ENCODE measurements around the gene ZNF705A. TPM values are rescaled to one million over a fixed set of nuclear protein-coding genes. Genes with fewer than 3 reads are reported as not detected.
"Not testable (repeated sequence)": the region's sequence is repeated elsewhere in the genome, so short reads cannot be mapped to it uniquely, and the experiment has no call there.

ZNF705A gene
- total RNA-seq, 1 donor from 2014 or later = not detected

DNA sequence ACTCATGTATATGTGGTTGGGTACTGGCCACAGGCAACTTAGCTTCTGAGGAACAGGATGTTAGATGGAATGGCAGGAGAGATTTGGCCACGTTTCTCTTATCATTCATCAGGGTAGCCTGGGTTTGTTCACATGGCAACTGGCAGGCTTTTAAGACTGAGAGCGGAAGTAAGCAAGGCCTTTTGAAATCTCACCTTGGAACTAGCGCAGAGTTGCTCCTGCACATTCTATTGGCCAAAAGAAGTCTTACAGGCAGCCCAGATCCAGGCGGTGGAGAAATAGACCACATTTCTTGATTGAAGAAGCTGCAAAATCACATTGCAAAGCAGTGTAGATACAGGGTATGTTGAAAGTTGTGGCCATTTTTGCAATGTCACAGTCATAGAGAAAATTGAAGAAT lies 29.7 kb upstream of the ZNF705A start:
- TF ChIP-seq CTCF (conservative IDR thresholded peaks at IDR 0.05) = no peak
- Mint-ChIP-seq H3K27me3 (ENCODE audit: low read depth) (no peaks in the 10 kb centered on the region), H3K4me3 (no peak overlapping the region), H3K27ac (ENCODE audit: unreplicated experiment) (no peak overlapping the region), H3K36me3 (ENCODE audit: low read depth) (no peaks in the 10 kb centered on the region), H3K9me3 (no peaks in the 10 kb centered on the region), H3K4me1 (no peaks in the 10 kb centered on the region)
- no peak for DNase-seq (ENCODE audit: low read depth, low spot score)

DNA sequence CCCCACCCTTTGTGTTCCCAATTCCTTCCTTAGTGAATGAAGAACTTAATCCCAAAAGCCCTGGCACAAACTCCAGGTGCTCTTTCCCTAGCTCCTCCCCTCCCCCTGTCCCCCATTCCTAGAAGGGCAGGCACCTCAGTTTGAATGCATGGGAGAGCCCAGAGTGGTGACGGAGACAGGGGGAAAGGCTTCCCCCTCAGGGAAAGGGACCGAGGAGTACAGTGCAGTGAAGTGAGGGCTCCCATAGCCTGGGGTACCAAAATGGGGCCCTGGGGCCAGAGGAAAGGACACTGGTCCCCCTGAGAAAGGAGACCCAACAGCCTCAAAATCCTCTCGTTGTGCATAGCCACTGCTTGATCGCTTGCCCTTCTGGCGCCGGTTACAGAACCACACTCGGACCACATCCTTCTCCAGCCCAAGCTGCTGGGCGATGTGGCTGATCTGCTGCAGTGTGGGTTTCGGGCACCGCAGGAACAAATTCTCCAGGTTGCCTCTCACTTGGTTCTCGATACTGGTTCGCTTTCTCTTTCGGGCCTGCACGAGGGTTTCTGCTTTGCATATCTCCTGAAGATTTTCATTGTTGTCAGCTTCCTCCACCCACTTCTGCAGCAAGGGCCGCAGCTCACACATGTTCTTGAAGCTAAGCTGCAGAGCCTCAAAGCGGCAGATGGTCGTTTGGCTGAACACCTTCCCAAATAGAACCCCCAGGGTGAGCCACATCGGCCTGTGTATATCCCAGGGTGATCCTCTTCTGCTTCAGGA lies 23.0 kb upstream of the ZNF705A start:
- not testable (repeated sequence) for DNase-seq (ENCODE audit: low read depth, low spot score); H3K9me3 Mint-ChIP-seq; H3K27me3 Mint-ChIP-seq (ENCODE audit: low read depth); H3K4me3 Mint-ChIP-seq; H3K36me3 Mint-ChIP-seq (ENCODE audit: low read depth); H3K27ac Mint-ChIP-seq (ENCODE audit: unreplicated experiment); H3K4me1 Mint-ChIP-seq

GRCh38 chr12:8134398-8134930 lies 22.4 kb upstream of the ZNF705A start:
- not testable (repeated sequence) for H3K9me3 Mint-ChIP-seq; H3K4me1 Mint-ChIP-seq; H3K4me3 Mint-ChIP-seq; H3K27ac Mint-ChIP-seq (ENCODE audit: unreplicated experiment); H3K36me3 Mint-ChIP-seq (ENCODE audit: low read depth); DNase-seq (ENCODE audit: low read depth, low spot score); H3K27me3 Mint-ChIP-seq (ENCODE audit: low read depth)

- not testable (repeated sequence) for H3K9me3 Mint-ChIP-seq; H3K4me1 Mint-ChIP-seq; H3K27me3 Mint-ChIP-seq (ENCODE audit: low read depth); H3K36me3 Mint-ChIP-seq (ENCODE audit: low read depth); DNase-seq (ENCODE audit: low read depth, low spot score); H3K27ac Mint-ChIP-seq (ENCODE audit: unreplicated experiment); H3K4me3 Mint-ChIP-seq
These were observed 15.2 kb upstream of the ZNF705A start for GRCh38 chr12:8141647-8142046.

DNA sequence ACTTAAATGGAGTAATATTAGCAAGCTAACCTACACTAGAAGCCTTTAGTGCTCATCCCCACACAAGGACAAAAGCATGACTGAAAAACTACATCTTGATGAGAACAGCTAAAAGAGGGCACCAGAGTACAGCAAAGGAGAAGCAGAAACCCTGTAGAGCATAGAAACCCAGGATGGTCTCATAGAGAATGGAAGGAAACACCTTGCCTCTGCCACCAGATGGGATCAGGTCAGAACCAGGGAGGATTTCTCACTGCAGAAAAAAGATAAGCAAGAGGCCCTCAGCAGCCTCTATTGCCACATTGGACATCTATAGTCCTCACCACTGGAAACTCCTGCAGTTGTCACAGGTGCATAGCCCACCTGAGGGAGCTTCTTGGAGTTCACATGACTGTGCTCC lies 13.6 kb upstream of the ZNF705A start:
- Mint-ChIP-seq H3K4me1 (no peaks in the 10 kb centered on the region), H3K27ac (ENCODE audit: unreplicated experiment) (no peak overlapping the region), H3K27me3 (ENCODE audit: low read depth) (peaks cover 7% of the 10 kb centered on the region), H3K36me3 (ENCODE audit: low read depth) (peaks cover 7% of the 10 kb centered on the region), H3K9me3 (peaks cover 6% of the 10 kb centered on the region), H3K4me3 (no peak overlapping the region)
- TF ChIP-seq CTCF (conservative IDR thresholded peaks at IDR 0.05) = no peak
- DNase-seq (ENCODE audit: low read depth, low spot score) = no peak

DNA sequence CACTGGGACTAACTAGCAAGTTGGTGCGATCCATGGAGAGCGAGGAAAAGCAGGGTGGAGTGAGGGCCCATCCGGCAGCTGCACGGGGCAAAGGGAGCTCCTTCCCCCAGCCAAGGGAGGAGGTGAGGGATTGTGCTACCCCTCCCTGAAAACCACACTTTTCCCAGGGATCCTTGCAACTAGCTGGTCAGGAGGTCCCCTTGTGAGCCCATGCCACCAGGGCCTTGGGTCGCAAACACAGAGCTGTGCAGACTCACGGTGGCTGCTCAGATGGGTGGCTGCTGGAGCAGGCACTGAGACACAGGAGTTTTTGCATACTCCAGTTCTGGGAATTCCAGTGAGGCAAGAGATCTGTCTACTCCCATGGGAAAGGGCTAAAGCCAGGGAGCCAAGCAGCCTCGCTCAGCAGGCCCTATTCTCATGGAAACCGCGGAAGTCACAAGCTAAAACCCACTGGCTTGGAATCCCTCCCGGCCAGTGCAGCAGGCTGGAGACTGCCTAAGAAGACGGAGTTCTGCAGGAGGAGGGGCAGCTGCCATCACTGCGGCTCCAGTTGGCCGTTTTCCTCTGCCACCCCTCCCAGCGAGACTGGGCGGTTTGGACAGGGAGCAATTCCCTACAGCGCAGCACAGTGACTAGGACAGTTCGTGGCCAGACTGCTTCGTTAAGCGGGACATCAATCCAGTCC lies 10.9 kb upstream of the ZNF705A start:
- H3K9me3 Mint-ChIP-seq = peaks cover 9% of the 10 kb centered on the region
- H3K27ac Mint-ChIP-seq (ENCODE audit: unreplicated experiment) = no peak overlapping the region
- no peaks in the 10 kb centered on the region for H3K4me1 Mint-ChIP-seq
- TF ChIP-seq CTCF (conservative IDR thresholded peaks at IDR 0.05) = no peak
- no peak overlapping the region for H3K4me3 Mint-ChIP-seq
- no peak for DNase-seq (ENCODE audit: low read depth, low spot score)
- H3K27me3 Mint-ChIP-seq (ENCODE audit: low read depth) = peaks cover 27% of the 10 kb centered on the region
- H3K36me3 Mint-ChIP-seq (ENCODE audit: low read depth) = peaks cover 7% of the 10 kb centered on the region

- Mint-ChIP-seq H3K4me3 (no peak overlapping the region), H3K4me1 (no peaks in the 10 kb centered on the region), H3K36me3 (ENCODE audit: low read depth) (peaks cover 7% of the 10 kb centered on the region), H3K9me3 (peaks cover 9% of the 10 kb centered on the region), H3K27ac (ENCODE audit: unreplicated experiment) (no peak overlapping the region), H3K27me3 (ENCODE audit: low read depth) (peaks cover 31% of the 10 kb centered on the region)
- DNase-seq (ENCODE audit: low read depth, low spot score) = no peak
- TF ChIP-seq CTCF (conservative IDR thresholded peaks at IDR 0.05) = no peak
These were observed 10.4 kb upstream of the ZNF705A start for GRCh38 chr12:8146442-8146771.

Data from neural crest cell (in vitro differentiated cells).